GM18907 (cell line): ENCODE results near the gene ABL1.

Experiments used
- ATAC-seq: cut with Tn5 transposase; IDR thresholded peaks from one replicate; pipeline ENCODE4 v1.9.1; 2021; ENCODE audit warnings: mild to moderate bottlenecking, moderate library complexity; ENCODE audit not compliant: unreplicated experiment

ABL1 gene

GRCh38 chr9:130824643-130825350 lies 10.3 kb upstream of the ABL1 start:
- no peak for ATAC-seq

- ATAC-seq: no peak
Observed at GRCh38 chr9:130825351-130825651, 9.8 kb upstream of the ABL1 start.

DNA sequence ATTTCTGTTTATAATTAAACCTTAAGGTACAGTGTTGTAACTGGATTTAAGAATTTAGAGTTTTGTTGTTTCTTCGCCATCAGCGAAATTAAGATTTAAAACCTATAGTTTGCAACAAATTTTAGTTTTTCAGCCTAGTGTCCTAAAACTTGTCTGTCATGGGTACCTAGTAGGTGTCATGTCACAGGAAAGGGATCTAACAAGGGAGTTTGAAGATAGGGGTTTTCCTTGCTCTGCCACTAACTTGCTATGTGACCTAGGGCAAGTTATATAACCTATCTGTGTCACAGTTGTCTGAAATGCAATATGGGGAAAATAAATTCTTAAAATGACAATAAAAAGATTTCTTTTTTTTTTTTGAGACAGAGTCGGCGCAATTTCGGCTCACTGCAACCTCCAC lies 9.2 kb upstream of the ABL1 start:
- no peak for ATAC-seq

- no peak for ATAC-seq
Observed at GRCh38 chr9:130829762-130830161, 5.3 kb upstream of the ABL1 start.

- no peak for ATAC-seq
Observed at GRCh38 chr9:130830231-130830760, 4.8 kb upstream of the ABL1 start.

GRCh38 chr9:130831077-130831476 lies 4.0 kb upstream of the ABL1 start:
- no peak for ATAC-seq

- ATAC-seq: no peak
Observed at GRCh38 chr9:130833031-130833990, 1.7 kb upstream of the ABL1 start.

- ATAC-seq: peak; percentile 47
Observed at GRCh38 chr9:130835441-130836298, 616 bp downstream of the ABL1 start.

GRCh38 chr9:130837002-130837511 lies 2.0 kb downstream of the ABL1 start:
- ATAC-seq: no peak

GRCh38 chr9:130837643-130838042 lies 2.6 kb downstream of the ABL1 start:
- no peak for ATAC-seq

DNA sequence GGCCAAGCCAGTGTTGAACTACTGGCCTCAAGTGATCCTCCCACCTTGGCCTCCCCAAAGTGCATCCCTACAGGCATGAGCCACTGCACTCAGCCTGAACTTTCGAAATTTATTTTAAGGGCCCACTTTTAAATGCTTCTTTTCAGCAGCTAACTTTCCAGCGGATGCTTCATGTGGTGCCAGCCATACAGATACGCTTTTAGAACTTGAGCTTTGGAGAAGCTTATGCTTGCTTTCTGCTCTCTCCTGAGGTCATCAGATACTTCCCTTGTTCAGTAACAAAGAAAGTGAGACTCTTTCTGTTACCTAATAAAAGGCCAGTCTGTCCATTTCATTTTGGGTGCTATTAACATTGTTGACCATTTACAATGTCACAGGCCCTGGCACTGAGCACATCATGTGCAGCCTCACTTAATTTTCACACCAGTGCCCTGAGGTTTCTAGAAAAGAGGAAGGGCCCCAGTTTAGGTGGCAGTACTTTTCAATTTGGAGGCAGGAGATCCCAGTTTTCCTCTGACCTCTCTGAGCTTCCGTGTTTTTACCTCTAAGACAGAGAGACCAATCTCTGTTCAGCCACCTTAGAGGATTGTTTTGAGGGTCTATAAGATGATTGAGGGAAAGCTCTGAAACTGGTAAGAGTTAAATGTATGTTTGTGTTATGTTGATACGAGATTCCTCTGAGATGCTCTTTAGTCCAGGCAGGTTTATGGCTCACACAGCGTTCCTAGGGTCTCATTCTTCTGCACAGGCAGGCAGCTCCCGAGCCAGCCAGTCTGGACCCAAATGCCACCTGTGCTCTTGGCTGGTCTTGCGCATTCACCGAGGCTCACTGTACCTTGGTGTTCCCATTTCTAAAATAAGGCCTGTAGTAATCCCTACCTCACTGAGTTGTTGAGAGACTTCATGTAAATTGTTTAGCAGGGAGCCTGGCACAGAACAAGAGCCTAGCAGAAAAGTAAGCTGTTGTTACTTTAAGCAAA lies 4.4 kb downstream of the ABL1 start:
- ATAC-seq: no peak

GRCh38 chr9:130842545-130842944 lies 7.5 kb downstream of the ABL1 start:
- no peak for ATAC-seq

DNA sequence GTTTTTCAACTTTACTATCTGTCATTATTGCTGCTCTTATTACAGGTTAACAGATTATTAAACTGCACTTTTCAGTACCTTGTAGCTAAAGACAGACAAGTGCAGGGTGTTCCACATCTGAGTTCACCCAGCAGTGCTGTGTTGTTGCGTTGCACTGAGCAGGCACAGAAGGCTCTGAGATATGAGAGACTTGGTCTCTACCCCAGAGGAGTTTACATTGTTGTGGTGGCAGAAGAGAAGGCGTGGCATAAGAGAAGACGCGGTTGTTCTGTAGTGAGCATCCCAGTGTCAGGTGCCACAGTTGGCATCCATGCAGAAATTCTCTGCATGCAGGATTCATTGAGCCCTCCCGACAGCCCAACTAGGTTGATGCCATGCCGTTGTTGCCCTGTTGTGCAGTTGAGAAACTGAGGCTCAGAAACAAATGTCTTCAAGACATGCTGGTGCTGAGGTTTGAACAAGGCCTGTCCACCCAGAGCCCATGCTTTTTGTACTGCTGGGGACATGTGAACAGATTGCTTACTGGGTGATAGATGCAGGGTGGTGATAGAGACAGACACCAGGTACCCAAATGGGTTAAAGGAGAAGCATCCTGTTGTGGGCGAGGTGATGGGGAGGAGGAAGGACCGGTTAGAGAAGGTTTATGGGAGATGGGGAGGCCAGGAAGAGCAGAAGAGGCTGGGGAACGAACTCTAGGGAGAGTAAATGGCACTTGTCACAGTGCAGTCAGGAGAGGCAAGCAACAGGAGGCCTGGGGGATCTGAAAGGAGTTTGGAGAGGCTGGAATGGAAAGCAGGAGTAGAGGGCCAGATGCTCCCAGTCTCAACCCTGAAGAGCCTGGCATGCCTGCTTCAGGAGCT lies 8.2 kb downstream of the ABL1 start:
- ATAC-seq: no peak

DNA sequence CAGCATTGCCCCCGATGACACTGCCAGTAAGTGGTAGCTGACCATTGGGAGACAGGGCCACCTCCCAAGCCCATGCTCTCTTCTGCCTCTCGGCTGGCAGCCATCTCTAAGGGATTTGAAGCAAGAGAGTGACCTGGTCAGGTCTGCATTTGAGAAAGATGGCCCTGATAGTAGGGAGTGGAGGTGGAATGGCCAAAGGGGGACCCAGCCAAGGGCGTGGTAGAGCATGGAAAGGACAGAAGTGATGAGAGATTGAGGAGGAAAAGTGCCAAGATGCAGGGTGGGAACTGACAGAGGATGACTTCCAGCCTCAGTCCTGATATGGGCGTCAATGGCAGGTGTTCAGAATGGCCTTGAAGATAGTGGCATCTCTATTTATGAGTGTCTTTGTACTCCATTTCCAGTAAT lies 9.0 kb downstream of the ABL1 start:
- no peak for ATAC-seq

DNA sequence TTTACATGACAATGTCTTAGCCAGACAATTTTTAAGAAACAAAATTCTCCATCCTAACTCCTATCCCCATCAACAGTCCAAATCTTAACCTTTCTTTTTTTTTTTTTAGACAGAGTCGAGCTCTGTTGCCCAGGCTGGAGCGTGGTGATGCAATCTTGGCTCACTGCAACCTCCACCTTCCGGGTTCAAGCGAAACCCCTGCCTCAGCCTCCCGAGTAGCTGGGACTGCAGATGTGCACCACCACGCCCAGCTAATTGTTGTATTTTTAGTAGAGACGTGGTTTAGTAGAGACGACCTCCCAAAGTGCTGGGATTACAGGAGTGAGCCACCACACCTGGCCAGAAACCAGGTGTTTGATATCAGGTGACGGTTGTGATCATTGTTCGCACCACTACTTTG lies 10.2 kb downstream of the ABL1 start:
- ATAC-seq: no peak

DNA sequence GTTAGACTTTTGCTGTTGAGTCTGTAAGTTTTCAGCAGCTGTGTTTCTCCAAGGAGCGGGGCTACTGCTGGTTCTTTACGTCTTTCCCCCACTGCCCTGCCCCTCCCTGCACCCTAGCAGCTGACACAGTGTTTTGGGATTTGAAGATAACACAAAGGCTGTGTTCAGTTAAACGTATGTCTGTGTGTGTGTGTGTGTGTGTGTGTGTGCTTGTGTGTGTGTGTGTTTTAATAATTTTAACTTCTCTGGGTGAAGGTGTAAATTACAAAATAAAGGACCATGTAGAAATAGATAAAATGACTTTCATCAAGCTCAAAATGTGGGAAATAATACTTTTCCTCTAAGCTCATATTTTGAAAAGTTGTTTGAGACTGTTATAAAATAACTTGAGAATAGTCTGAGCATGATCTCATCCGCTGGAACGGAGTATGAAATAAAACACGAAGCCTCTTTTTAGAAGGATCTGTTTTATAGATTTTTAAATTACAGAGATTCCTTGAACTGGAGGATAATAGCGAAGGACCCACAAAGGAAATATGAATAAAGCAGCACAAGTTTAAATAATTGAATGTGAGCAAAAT lies 10.9 kb downstream of the ABL1 start:
- ATAC-seq: no peak

DNA sequence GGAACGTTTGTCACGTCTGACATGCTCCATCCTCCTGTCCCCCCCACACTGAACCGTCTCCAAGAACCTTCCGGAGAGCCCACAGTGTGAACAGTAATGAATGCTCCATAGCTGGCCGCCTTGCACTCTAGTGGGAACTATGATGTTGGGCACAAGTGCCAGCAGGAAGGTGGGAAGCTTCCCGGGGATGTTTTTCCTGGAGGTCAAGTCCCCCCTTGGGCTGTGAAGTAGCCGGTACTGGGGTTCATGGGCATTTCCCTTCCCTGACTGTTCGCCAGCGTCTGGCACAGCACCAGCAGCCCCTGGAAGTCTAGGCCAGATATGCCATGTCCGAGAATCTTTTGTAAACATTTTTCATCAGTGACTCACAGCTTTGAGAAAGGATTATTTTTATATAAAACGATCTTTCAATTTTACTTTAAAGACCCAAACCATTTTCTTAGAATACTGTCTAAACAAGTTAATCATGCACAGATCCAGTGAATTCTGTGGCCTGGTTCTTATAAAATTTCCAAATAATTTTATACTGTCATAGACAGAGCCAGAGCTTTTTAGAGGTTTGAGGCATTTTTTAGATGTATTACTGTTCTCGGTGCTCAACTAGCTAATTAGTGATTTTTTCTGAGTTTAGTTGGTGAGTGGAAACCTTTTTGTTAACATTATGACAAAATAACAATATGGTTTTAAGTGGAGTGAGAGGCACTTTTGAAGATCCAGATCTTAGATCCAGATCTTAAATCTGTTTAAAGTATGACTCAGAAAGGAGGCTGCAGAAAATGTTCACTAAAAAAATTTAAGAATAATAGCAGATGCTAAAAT lies 11.6 kb downstream of the ABL1 start:
- ATAC-seq: no peak
